ENCODE results near the gene CD70. TPM values are rescaled to one million over a fixed set of nuclear protein-coding genes. Genes with fewer than 3 reads are reported as not detected.
A peak's percentile ranks its signal among the peaks of the same experiment; 100 is the strongest.
"Not testable (repeated sequence)": the region's sequence is repeated elsewhere in the genome, so short reads cannot be mapped to it uniquely, and the experiment has no call there.

CD70 gene
- total RNA-seq, 1 experiment from 2014 or later, result 13.4 TPM

- POLR2A ChIA-PET, result interaction anchor here (0.5 to 2.3 kb wide), 2 partner anchors 8 to 237 kb away, joined by 3 to 5 read pairs; no protein-coding TSS in a partner anchor
- no peak overlapping the region for H3K4me3 Mint-ChIP-seq (ENCODE audit: unreplicated experiment)
- BruUV-seq (replicated peaks), result no TSS peak
Observed at GRCh38 chr19:6586056-6586455, 4.9 kb downstream of the CD70 start.

DNA sequence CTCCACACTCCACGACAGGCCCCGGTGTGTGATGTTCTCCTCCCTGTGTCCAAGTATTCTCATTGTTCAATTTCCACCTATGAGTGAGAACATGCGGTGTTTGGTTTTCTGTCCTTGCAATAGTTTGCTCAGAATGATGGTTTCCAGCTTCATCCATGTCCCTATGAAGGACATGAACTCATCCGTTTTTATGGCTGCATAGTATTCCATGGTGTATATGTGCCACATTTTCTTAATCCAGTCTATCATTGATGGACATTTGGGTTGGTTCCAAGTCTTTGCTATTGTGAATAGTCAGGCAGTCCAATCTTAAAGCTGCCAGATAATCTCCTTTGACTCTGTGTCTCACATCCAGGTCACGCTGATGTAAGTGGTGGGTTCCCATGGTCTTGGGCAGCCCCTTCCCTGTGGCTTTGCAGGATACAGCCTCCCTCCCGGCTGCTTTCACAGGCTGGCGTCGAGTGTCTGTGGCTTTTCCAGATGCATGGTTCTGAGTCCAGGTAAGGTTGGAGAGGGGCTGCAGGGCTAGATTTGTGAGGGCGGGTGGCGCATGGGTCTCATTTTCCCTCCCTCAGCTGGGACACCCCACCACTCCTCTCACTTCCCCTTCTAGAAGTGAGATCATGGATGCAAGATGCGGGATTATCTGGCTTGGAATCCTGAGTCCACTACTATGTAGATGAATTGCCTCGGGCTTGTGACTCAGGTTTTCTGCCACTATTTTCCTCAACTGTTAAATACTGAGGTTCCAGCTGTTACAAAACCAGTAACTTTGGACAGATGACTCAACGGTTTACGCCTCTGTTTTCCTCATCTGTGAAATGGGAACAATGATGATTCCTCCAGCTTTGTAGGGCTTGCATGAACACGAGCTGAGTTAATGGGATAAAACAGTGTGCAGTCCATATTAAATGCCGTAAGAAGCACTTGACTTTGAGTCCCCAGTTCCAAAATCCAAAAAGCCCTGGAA, 8.2 kb downstream of the CD70 start:
- H3K27ac Mint-ChIP-seq (ENCODE audit: low read depth, unreplicated experiment); H3K4me3 Mint-ChIP-seq (ENCODE audit: unreplicated experiment); H3K27me3 Mint-ChIP-seq (ENCODE audit: insufficient read depth, unreplicated experiment); BruUV-seq (replicated peaks); H3K9me3 Mint-ChIP-seq (ENCODE audit: unreplicated experiment); intact Hi-C loops (cut with micrococcal nuclease): not testable (repeated sequence)
- peaks cover 32% of the 10 kb centered on the region for H3K36me3 Mint-ChIP-seq (ENCODE audit: insufficient read depth, unreplicated experiment)
- POLR2A ChIA-PET, result interaction anchor here (0.6 to 0.7 kb wide), 2 partner anchors 48 to 63 kb away, joined by 3 read pairs; no protein-coding TSS in a partner anchor
- peaks cover 32% of the 10 kb centered on the region for H3K4me1 Mint-ChIP-seq (ENCODE audit: insufficient read depth, unreplicated experiment)
- DNase-seq (ENCODE audit: unreplicated experiment), result peak; percentile 43
- CTCF ChIA-PET, result interaction anchor here (0.7 kb wide), 1 partner anchor 49 kb away, joined by 3 read pairs; no protein-coding TSS in a partner anchor

More at GRCh38 chr19:6586056-6586455, 4.9 kb downstream of the CD70 start:
- CTCF ChIA-PET, result interaction anchor here (0.6 kb wide), 1 partner anchor 793 kb away, joined by 6 read pairs; no protein-coding TSS in a partner anchor
- Mint-ChIP-seq H3K27me3 (ENCODE audit: insufficient read depth, unreplicated experiment) (no peaks in the 10 kb centered on the region), H3K9me3 (ENCODE audit: unreplicated experiment) (no peaks in the 10 kb centered on the region), H3K4me1 (ENCODE audit: insufficient read depth, unreplicated experiment) (peaks cover 47% of the 10 kb centered on the region), H3K36me3 (ENCODE audit: insufficient read depth, unreplicated experiment) (peaks cover 28% of the 10 kb centered on the region), H3K27ac (ENCODE audit: low read depth, unreplicated experiment) (no peak overlapping the region)
- DNase-seq (ENCODE audit: unreplicated experiment), result no peak
- intact Hi-C loops (cut with micrococcal nuclease), result no loop called here
- no peak for TF ChIP-seq CTCF (IDR thresholded peaks at IDR 0.05; ENCODE audit: unreplicated experiment)

GRCh38 chr19:6580313-6580712, 10.6 kb downstream of the CD70 start:
- CTCF ChIA-PET, result interaction anchor here (0.6 to 1.1 kb wide), 4 partner anchors 16 to 591 kb away, joined by 3 to 6 read pairs (median 4); no protein-coding TSS in a partner anchor

More at GRCh38 chr19:6580313-6580712, 10.6 kb downstream of the CD70 start:
- POLR2A ChIA-PET, result interaction anchor here (0.6 to 1.9 kb wide), 7 partner anchors 10 to 201 kb away, joined by 3 to 8 read pairs (median 4); no protein-coding TSS in a partner anchor
- intact Hi-C loops (cut with micrococcal nuclease), result no loop called here
- no peaks in the 10 kb centered on the region for H3K9me3 Mint-ChIP-seq (ENCODE audit: unreplicated experiment)
- no peak for TF ChIP-seq CTCF (IDR thresholded peaks at IDR 0.05; ENCODE audit: unreplicated experiment)
- H3K4me3 Mint-ChIP-seq (ENCODE audit: unreplicated experiment), result no peak overlapping the region
- peak; percentile 98 for DNase-seq (ENCODE audit: unreplicated experiment)
- H3K4me1 Mint-ChIP-seq (ENCODE audit: insufficient read depth, unreplicated experiment), result peaks cover 20% of the 10 kb centered on the region
- peaks cover 24% of the 10 kb centered on the region for H3K36me3 Mint-ChIP-seq (ENCODE audit: insufficient read depth, unreplicated experiment)
- no peaks in the 10 kb centered on the region for H3K27me3 Mint-ChIP-seq (ENCODE audit: insufficient read depth, unreplicated experiment)
- no TSS peak for BruUV-seq (replicated peaks)
- H3K27ac Mint-ChIP-seq (ENCODE audit: low read depth, unreplicated experiment), result peak overlapping the region; percentile 95

Data from MCF 10A (cell line).